Activated T-helper 1 cell treated with anti-CD3 and anti-CD28 coated beads, Interleukin-2, amount 50 U/mL, for 16 hours (primary cell): ENCODE results near the gene SRPRA.

Experiments
- DNase-seq, 2 donors: peaks; one replicate each; pipeline ENCODE4 v3.0.0-alpha.2; 2020; ENCODE audit warnings: low read depth in 1 of 2, low spot score in 1 of 2

The SRPRA gene

GRCh38 chr11:126231725-126232459 is 36.8 kb downstream of the SRPRA start:
- no peak for DNase-seq

GRCh38 chr11:126229858-126230540 is 38.7 kb downstream of the SRPRA start:
- no peak for DNase-seq

GRCh38 chr11:126226334-126227084 is 42.2 kb downstream of the SRPRA start:
- no peak for DNase-seq

- no peak for DNase-seq
Measured at GRCh38 chr11:126225295-126225665, 43.4 kb downstream of the SRPRA start.

GRCh38 chr11:126224647-126225294 is 43.9 kb downstream of the SRPRA start:
- no peak for DNase-seq

- DNase-seq = no peak
Measured at GRCh38 chr11:126219547-126219946, 49.1 kb downstream of the SRPRA start.

GRCh38 chr11:126217491-126217890 is 51.2 kb downstream of the SRPRA start:
- no peak for DNase-seq

GRCh38 chr11:126216526-126217305 is 52.0 kb downstream of the SRPRA start:
- DNase-seq = no peak

- no peak for DNase-seq
Measured at GRCh38 chr11:126214841-126215240, 53.9 kb downstream of the SRPRA start.

- no peak for DNase-seq
Measured at GRCh38 chr11:126214441-126214840, 54.3 kb downstream of the SRPRA start.
